ENCODE results near the gene RAB34.

Gene RAB34

GRCh38 chr17:28763137-28763799 lies 45.6 kb upstream of the RAB34 start:
- Histone ChIP-seq H3K27ac (ENCODE audit: low read length, poor library complexity, severe bottlenecking) (no peak overlapping the region), H3K4me1 (ENCODE audit: control insufficient read depth, insufficient read depth, low read depth, low read length) (peaks cover 12% of the 10 kb centered on the region), H4K91ac (ENCODE audit: low read length) (no peak overlapping the region), H3K18ac (ENCODE audit: low read depth in 1 of 2, low read length in 2 of 2) (no peak overlapping the region), H2AK5ac (ENCODE audit: low read length, severe bottlenecking) (no peak overlapping the region), H3K4me3 (ENCODE audit: insufficient read depth in 1 of 2, low read depth in 1 of 2, low read length in 2 of 2) (no peak overlapping the region), H2BK5ac (ENCODE audit: low read depth, low read length, poor library complexity, severe bottlenecking) (no peak overlapping the region), H2BK120ac (ENCODE audit: low read depth, low read length) (no peak overlapping the region), H3K4me2 (ENCODE audit: low read length, poor library complexity, severe bottlenecking) (no peak overlapping the region), H2BK15ac (ENCODE audit: low read depth, poor library complexity, severe bottlenecking) (no peak overlapping the region), H3K9me3 (ENCODE audit: control insufficient read depth, low read length) (no peaks in the 10 kb centered on the region), H3K14ac (ENCODE audit: low read length in 2 of 2) (no peak overlapping the region), H3K79me1 (replicated peaks; ENCODE audit: low read length, poor library complexity, severe bottlenecking) (peaks cover 28% of the 10 kb centered on the region), H4K8ac (ENCODE audit: low read length) (no peak overlapping the region), H3K23ac (ENCODE audit: low read length in 2 of 2) (no peak overlapping the region), H2BK12ac (ENCODE audit: low read length in 2 of 2) (no peak overlapping the region), H2AFZ (ENCODE audit: low read depth, low read length) (no peak overlapping the region), H3K36me3 (ENCODE audit: control insufficient read depth in 1 of 2, insufficient read depth in 2 of 2, low read depth in 1 of 2, low read length in 2 of 2) (peaks cover 25 to 56% of the 10 kb centered on the region in 2 experiments), H3K4ac (ENCODE audit: low read depth in 1 of 2, low read length in 2 of 2) (no peak overlapping the region), H3K27me3 (ENCODE audit: control insufficient read depth in 1 of 2, insufficient read depth in 1 of 2, low read length in 2 of 2) (no peaks in the 10 kb centered on the region), H3K9ac (ENCODE audit: low read length) (no peak overlapping the region)
- no peak for DNase-seq
- no CpG with 5 or more reads among the region's 1 CpG for WGBS

- Histone ChIP-seq H3K4me3 (ENCODE audit: insufficient read depth in 1 of 2, low read depth in 1 of 2, low read length in 2 of 2) (no peak overlapping the region), H3K9me3 (ENCODE audit: control insufficient read depth, low read length) (no peaks in the 10 kb centered on the region), H3K4me1 (ENCODE audit: control insufficient read depth, insufficient read depth, low read depth, low read length) (peaks cover 13% of the 10 kb centered on the region), H3K18ac (ENCODE audit: low read depth in 1 of 2, low read length in 2 of 2) (peak overlapping the region in 1 of 2 experiments; percentile 28), H3K4ac (ENCODE audit: low read depth in 1 of 2, low read length in 2 of 2) (peak overlapping the region in 1 of 2 experiments; percentile 13), H4K8ac (ENCODE audit: low read length) (no peak overlapping the region), H3K4me2 (ENCODE audit: low read length, poor library complexity, severe bottlenecking) (no peak overlapping the region), H3K23ac (ENCODE audit: low read length in 2 of 2) (no peak overlapping the region), H2BK5ac (ENCODE audit: low read depth, low read length, poor library complexity, severe bottlenecking) (no peak overlapping the region), H2BK12ac (ENCODE audit: low read length in 2 of 2) (no peak overlapping the region), H3K27ac (ENCODE audit: low read length, poor library complexity, severe bottlenecking) (peak overlapping the region; percentile 27), H2BK15ac (ENCODE audit: low read depth, poor library complexity, severe bottlenecking) (no peak overlapping the region), H3K27me3 (ENCODE audit: control insufficient read depth in 1 of 2, insufficient read depth in 1 of 2, low read length in 2 of 2) (no peaks in the 10 kb centered on the region), H3K9ac (ENCODE audit: low read length) (peak overlapping the region; percentile 11), H2AK5ac (ENCODE audit: low read length, severe bottlenecking) (peak overlapping the region; percentile 5), H2BK120ac (ENCODE audit: low read depth, low read length) (no peak overlapping the region), H2AFZ (ENCODE audit: low read depth, low read length) (no peak overlapping the region), H4K91ac (ENCODE audit: low read length) (no peak overlapping the region), H3K79me1 (replicated peaks; ENCODE audit: low read length, poor library complexity, severe bottlenecking) (peaks cover 32% of the 10 kb centered on the region), H3K36me3 (ENCODE audit: control insufficient read depth in 1 of 2, insufficient read depth in 2 of 2, low read depth in 1 of 2, low read length in 2 of 2) (peaks cover 26 to 69% of the 10 kb centered on the region in 2 experiments), H3K14ac (ENCODE audit: low read length in 2 of 2) (no peak overlapping the region)
- 30% methylated on average over 9 of the region's 9 CpGs for WGBS
- peak; percentile 48 for DNase-seq
Observed at GRCh38 chr17:28760601-28761562, 43.2 kb upstream of the RAB34 start.

GRCh38 chr17:28759256-28759865 lies 41.7 kb upstream of the RAB34 start:
- Histone ChIP-seq H3K4me1 (ENCODE audit: control insufficient read depth, insufficient read depth, low read depth, low read length) (peaks cover 20% of the 10 kb centered on the region), H3K9ac (ENCODE audit: low read length) (no peak overlapping the region), H3K9me3 (ENCODE audit: control insufficient read depth, low read length) (no peaks in the 10 kb centered on the region), H3K4me3 (ENCODE audit: insufficient read depth in 1 of 2, low read depth in 1 of 2, low read length in 2 of 2) (no peak overlapping the region), H3K27ac (ENCODE audit: low read length, poor library complexity, severe bottlenecking) (no peak overlapping the region), H2AK5ac (ENCODE audit: low read length, severe bottlenecking) (no peak overlapping the region), H2BK12ac (ENCODE audit: low read length in 2 of 2) (no peak overlapping the region), H2BK15ac (ENCODE audit: low read depth, poor library complexity, severe bottlenecking) (no peak overlapping the region), H3K23ac (ENCODE audit: low read length in 2 of 2) (no peak overlapping the region), H4K91ac (ENCODE audit: low read length) (peak overlapping the region; percentile 22), H3K36me3 (ENCODE audit: control insufficient read depth in 1 of 2, insufficient read depth in 2 of 2, low read depth in 1 of 2, low read length in 2 of 2) (peaks cover 26 to 61% of the 10 kb centered on the region in 2 experiments), H3K18ac (ENCODE audit: low read depth in 1 of 2, low read length in 2 of 2) (no peak overlapping the region), H3K4ac (ENCODE audit: low read depth in 1 of 2, low read length in 2 of 2) (no peak overlapping the region), H3K79me1 (replicated peaks; ENCODE audit: low read length, poor library complexity, severe bottlenecking) (peaks cover 30% of the 10 kb centered on the region), H2AFZ (ENCODE audit: low read depth, low read length) (no peak overlapping the region), H3K14ac (ENCODE audit: low read length in 2 of 2) (no peak overlapping the region), H4K8ac (ENCODE audit: low read length) (no peak overlapping the region), H2BK120ac (ENCODE audit: low read depth, low read length) (no peak overlapping the region), H3K4me2 (ENCODE audit: low read length, poor library complexity, severe bottlenecking) (no peak overlapping the region), H2BK5ac (ENCODE audit: low read depth, low read length, poor library complexity, severe bottlenecking) (no peak overlapping the region), H3K27me3 (ENCODE audit: control insufficient read depth in 1 of 2, insufficient read depth in 1 of 2, low read length in 2 of 2) (no peaks in the 10 kb centered on the region)
- WGBS, result 96% methylated on average over 18 of the region's 18 CpGs
- no peak for DNase-seq
